Liver (tissue), 3 donors: ENCODE data around the gene HIPK1.
"Not testable (repeated sequence)": the region's sequence is repeated elsewhere in the genome, so short reads cannot be mapped to it uniquely, and the experiment has no call there.

Experiments
- EGR1 ChIP-seq, 2 donors: IDR thresholded peaks; 2 replicates each; pipeline ENCODE4 v1.6.1; 2016 to 2018; ENCODE audit warnings: antibody characterized with exemption in 2 of 2, low read depth in 2 of 2
- GABPA ChIP-seq, 2 donors: IDR thresholded peaks in 1 of 2; conservative IDR thresholded peaks in 1 of 2; 2 replicates each; pipeline ENCODE4 v1.6.1; 2016; ENCODE audit warnings: antibody characterized with exemption in 2 of 2, mild to moderate bottlenecking in 1 of 2, moderate library complexity in 1 of 2
- TAF1 ChIP-seq: conservative IDR thresholded peaks from 2 replicates; pipeline ENCODE4 v1.6.1; 2016; ENCODE audit warnings: antibody characterized with exemption, mild to moderate bottlenecking
- YY1 ChIP-seq: IDR thresholded peaks from 2 replicates; pipeline ENCODE4 v1.6.1; 2016; ENCODE audit warnings: antibody characterized with exemption, mild to moderate bottlenecking
- TF ChIP-seq, protein P1 (sequence below): IDR thresholded peaks from 2 replicates; pipeline ENCODE4 v1.6.1; 2016; ENCODE audit warnings: antibody characterized with exemption
- TF ChIP-seq, protein P2 (sequence below): fragments of 150-350 bp; IDR thresholded peaks from 2 replicates; pipeline ENCODE4 v1.5.1; 2017; ENCODE audit warnings: improper control_type of control experiment, low read depth, low read length; ENCODE audit not compliant: missing input control
- TF ChIP-seq, protein P3 (sequence below): IDR thresholded peaks from 2 replicates; pipeline ENCODE4 v1.6.1; 2016; ENCODE audit warnings: antibody characterized with exemption
- donor health status: healthy.
- donor health status: healthy.

- not testable (repeated sequence) for TF ChIP-seq GABPA (IDR thresholded peaks at IDR 0.05 in 1 of 2, conservative IDR thresholded peaks at IDR 0.05 in 1 of 2); TAF1; YY1; EGR1 (IDR thresholded peaks at IDR 0.05; ENCODE audit: low read depth in 2 of 2)
- TF ChIP-seq, protein P1, sequence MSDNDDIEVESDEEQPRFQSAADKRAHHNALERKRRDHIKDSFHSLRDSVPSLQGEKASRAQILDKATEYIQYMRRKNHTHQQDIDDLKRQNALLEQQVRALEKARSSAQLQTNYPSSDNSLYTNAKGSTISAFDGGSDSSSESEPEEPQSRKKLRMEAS = not testable (repeated sequence)
- TF ChIP-seq, protein P2, sequence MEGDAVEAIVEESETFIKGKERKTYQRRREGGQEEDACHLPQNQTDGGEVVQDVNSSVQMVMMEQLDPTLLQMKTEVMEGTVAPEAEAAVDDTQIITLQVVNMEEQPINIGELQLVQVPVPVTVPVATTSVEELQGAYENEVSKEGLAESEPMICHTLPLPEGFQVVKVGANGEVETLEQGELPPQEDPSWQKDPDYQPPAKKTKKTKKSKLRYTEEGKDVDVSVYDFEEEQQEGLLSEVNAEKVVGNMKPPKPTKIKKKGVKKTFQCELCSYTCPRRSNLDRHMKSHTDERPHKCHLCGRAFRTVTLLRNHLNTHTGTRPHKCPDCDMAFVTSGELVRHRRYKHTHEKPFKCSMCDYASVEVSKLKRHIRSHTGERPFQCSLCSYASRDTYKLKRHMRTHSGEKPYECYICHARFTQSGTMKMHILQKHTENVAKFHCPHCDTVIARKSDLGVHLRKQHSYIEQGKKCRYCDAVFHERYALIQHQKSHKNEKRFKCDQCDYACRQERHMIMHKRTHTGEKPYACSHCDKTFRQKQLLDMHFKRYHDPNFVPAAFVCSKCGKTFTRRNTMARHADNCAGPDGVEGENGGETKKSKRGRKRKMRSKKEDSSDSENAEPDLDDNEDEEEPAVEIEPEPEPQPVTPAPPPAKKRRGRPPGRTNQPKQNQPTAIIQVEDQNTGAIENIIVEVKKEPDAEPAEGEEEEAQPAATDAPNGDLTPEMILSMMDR = not testable (repeated sequence)
- TF ChIP-seq, protein P3, sequence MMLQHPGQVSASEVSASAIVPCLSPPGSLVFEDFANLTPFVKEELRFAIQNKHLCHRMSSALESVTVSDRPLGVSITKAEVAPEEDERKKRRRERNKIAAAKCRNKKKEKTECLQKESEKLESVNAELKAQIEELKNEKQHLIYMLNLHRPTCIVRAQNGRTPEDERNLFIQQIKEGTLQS = not testable (repeated sequence)
These were observed 19.0 kb downstream of the HIPK1 start for GRCh38 chr1:113948151-113948550.
